OCI-LY7 (cell line): ENCODE data around the gene EIF4E1B. TPM values are rescaled to one million over a fixed set of nuclear protein-coding genes. Genes with fewer than 3 reads are reported as not detected.
A peak's percentile ranks its signal among the peaks of the same experiment; 100 is the strongest.

ENCODE experiments used
- BruUV-seq: library from RNA; stranded (reverse); fragments of 400-500 nt; replicated peaks from 2 replicates; lab custom pipeline; 2021; lab: Mats Ljungman, UMichigan
- CTCF ChIA-PET: fragments of 300-600 bp; sonication (Branson Sonifier 250); formaldehyde crosslinking; loops from one replicate; lab custom pipeline; 2022; ENCODE audit warnings: antibody characterized with exemption; ENCODE audit not compliant: unreplicated experiment; lab: Charles Lee
- POLR2A ChIA-PET: fragments of 300-600 bp; sonication (Branson Sonifier 250); formaldehyde crosslinking; loops from one replicate; lab custom pipeline; 2022; ENCODE audit warnings: antibody characterized with exemption; lab: Charles Lee
- DNase-seq: peaks from one replicate; pipeline ENCODE4 v3.0.0-alpha.2; 2015; ENCODE audit warnings: low spot score
- H2AFZ ChIP-seq: fragments of 200-600 bp; sonication (generic), shearing (Covaris generic); 2 replicates; pipeline ENCODE4 v1.6.1; 2014; ENCODE audit warnings: mild to moderate bottlenecking, antibody characterized with exemption, low read length, moderate library complexity
- H3K27ac ChIP-seq: fragments of 200-600 bp; sonication (generic); 2 replicates; pipeline ENCODE4 v1.5.1; 2014; ENCODE audit warnings: mixed run types, low read depth, mild to moderate bottlenecking, moderate library complexity, low read length, inconsistent platforms; ENCODE audit not compliant: poor library complexity, severe bottlenecking
- H3K36me3 ChIP-seq: fragments of 200-600 bp; sonication (generic); 2 replicates; pipeline ENCODE4 v1.6.1; 2014; ENCODE audit warnings: mild to moderate bottlenecking, antibody characterized with exemption, low read length, moderate library complexity, mixed read lengths; ENCODE audit not compliant: insufficient read depth
- H3K4me1 ChIP-seq: fragments of 200-600 bp; sonication (generic); 2 replicates; pipeline ENCODE4 v1.5.1; 2014; ENCODE audit warnings: mild to moderate bottlenecking, low read length; ENCODE audit not compliant: insufficient read depth, poor library complexity, severe bottlenecking
- H3K4me2 ChIP-seq: fragments of 200-600 bp; sonication (generic); 2 replicates; pipeline ENCODE4 v1.6.1; 2014; ENCODE audit warnings: mild to moderate bottlenecking, low read length
- H3K4me3 ChIP-seq: fragments of 200-600 bp; sonication (generic); 2 replicates; pipeline ENCODE4 v1.5.1; 2014; ENCODE audit warnings: mild to moderate bottlenecking, low read depth, low read length; ENCODE audit not compliant: poor library complexity, severe bottlenecking
- H3K79me2 ChIP-seq: fragments of 200-600 bp; sonication (generic); 2 replicates; pipeline ENCODE4 v1.6.1; 2016; ENCODE audit warnings: low read depth, mild to moderate bottlenecking, low read length, moderate library complexity, mixed read lengths; ENCODE audit not compliant: insufficient read depth
- H3K9me2 ChIP-seq: fragments of 200-600 bp; sonication (generic); 2 replicates; pipeline ENCODE4 v1.6.1; 2016; ENCODE audit warnings: mild to moderate bottlenecking, low read length, mixed read lengths; ENCODE audit not compliant: insufficient read depth
- H3K9me3 ChIP-seq: fragments of 200-600 bp; sonication (generic); 2 replicates; pipeline ENCODE4 v1.6.1; 2014; ENCODE audit warnings: mild to moderate bottlenecking, mixed run types, low read length, mixed read lengths
- H4K20me1 ChIP-seq: fragments of 200-600 bp; sonication (generic); 2 replicates; pipeline ENCODE4 v1.6.1; 2014; ENCODE audit warnings: mild to moderate bottlenecking, antibody characterized with exemption, low read length, moderate library complexity, mixed read lengths; ENCODE audit not compliant: insufficient read depth
- EZH2phosphoT487 ChIP-seq: fragments of 200-600 bp; sonication (generic); IDR thresholded peaks from 2 replicates; pipeline ENCODE4 v1.6.1; 2018; ENCODE audit warnings: low read depth, borderline replicate concordance, mild to moderate bottlenecking, mixed run types, antibody characterized with exemption, low read length, moderate library complexity, mixed read lengths
- intact Hi-C: fragments of 100-400 bp; cut with micrococcal nuclease; formaldehyde crosslinking; loops from one replicate; pipeline ENCODE4 v1.10.0; 2022; ENCODE audit not compliant: unreplicated experiment
- total RNA-seq, 2 experiments: library from RNA; depleted of rRNA in 1 of 2; stranded (reverse); fragments of >200 nt in 1 of 2; shearing (Covaris generic) in 1 of 2; gene quantifications; 2 replicates each; pipeline ENCODE4 v1.2.3, GENCODE V29; 2014 to 2022
- TF ChIP-seq, protein P1 (sequence below): fragments of 200-600 bp; sonication (generic); conservative IDR thresholded peaks from 2 replicates; pipeline ENCODE4 v1.5.1; 2014; ENCODE audit warnings: mild to moderate bottlenecking, antibody characterized with exemption, low read length, moderate library complexity, mixed read lengths

The EIF4E1B gene
- total RNA-seq, 2 experiments from 2014 or later: 0.16 to 2.4 TPM

DNA sequence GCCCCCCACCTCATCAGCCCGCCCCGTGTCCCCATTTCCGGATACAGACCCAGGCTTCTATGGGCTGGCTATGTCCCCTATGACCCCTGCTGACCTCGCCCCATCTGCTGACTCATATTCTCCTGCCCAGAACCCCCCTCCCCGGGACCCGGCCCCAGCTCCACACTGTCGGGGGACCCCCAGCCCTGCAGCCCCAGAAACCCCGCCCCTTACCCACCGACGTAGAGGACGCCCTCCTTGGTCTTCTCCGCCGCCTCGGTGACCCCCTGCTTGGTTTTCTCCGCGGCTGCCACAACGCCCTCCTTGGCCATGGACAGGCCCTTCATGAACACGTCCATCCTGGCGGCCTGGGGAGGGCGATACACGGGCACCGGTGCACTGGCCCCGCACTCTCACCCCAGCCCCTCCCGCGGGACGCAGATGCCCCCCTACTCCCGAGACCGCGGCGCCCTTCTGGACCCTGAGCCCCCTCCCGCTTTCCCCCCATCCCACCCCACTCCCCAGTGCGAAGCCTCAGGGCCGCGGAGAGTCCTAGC is 1.1 kb upstream of the EIF4E1B start:
- H3K27ac ChIP-seq: no peak overlapping the region
- no peak overlapping the region for H2AFZ ChIP-seq
- H3K4me2 ChIP-seq: peak overlapping the region; percentile 99
- no peaks in the 10 kb centered on the region for H3K9me2 ChIP-seq
- H3K36me3 ChIP-seq: no peaks in the 10 kb centered on the region
- POLR2A ChIA-PET: interaction anchor here (1.1 to 1.6 kb wide), 5 partner anchors 7 to 59 kb away, joined by 3 to 8 read pairs (median 4); partner anchors contain the start of gene TSPAN17
- CTCF ChIA-PET: no interaction called here
- H4K20me1 ChIP-seq: no peaks in the 10 kb centered on the region
- H3K4me1 ChIP-seq: peaks cover 60% of the 10 kb centered on the region
- no peak for DNase-seq
- no peaks in the 10 kb centered on the region for H3K9me3 ChIP-seq
- H3K4me3 ChIP-seq: peak overlapping the region; percentile 72
- BruUV-seq: no TSS peak
- H3K79me2 ChIP-seq: no peaks in the 10 kb centered on the region; the same call in 1 of the 2 replicates
- TF ChIP-seq EZH2phosphoT487: no peak
- TF ChIP-seq, protein P1, sequence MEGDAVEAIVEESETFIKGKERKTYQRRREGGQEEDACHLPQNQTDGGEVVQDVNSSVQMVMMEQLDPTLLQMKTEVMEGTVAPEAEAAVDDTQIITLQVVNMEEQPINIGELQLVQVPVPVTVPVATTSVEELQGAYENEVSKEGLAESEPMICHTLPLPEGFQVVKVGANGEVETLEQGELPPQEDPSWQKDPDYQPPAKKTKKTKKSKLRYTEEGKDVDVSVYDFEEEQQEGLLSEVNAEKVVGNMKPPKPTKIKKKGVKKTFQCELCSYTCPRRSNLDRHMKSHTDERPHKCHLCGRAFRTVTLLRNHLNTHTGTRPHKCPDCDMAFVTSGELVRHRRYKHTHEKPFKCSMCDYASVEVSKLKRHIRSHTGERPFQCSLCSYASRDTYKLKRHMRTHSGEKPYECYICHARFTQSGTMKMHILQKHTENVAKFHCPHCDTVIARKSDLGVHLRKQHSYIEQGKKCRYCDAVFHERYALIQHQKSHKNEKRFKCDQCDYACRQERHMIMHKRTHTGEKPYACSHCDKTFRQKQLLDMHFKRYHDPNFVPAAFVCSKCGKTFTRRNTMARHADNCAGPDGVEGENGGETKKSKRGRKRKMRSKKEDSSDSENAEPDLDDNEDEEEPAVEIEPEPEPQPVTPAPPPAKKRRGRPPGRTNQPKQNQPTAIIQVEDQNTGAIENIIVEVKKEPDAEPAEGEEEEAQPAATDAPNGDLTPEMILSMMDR: no peak
- intact Hi-C loops: no loop called here

DNA sequence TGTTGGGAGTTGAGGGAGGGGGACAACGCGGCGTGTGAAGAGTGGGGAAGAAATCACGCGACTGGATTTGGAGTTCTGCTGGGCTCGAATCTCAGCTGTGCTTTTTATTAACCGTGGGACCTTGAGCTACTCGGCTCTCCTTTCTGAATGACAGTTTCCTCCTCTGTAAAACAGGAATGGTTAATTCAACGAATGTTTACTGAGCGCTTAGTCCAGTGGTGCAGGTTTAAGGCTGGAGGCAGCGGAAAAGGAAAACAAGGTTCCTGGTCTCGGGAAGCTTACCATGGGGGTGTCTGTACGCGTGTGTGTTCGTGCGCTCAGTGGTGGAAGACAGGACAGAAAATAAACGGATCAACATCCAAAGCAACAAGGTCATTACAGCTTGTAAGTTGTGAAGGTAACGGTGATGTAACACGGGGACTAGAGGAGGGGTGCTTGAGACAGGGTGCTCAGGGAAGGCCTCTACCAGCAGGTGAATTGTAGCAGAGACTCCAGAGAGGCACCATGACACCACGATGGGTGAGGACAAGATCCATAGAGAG is 277 bp downstream of the EIF4E1B start:
- Histone ChIP-seq H3K27ac (peak overlapping the region; percentile 47), H3K36me3 (no peaks in the 10 kb centered on the region), H3K9me3 (no peaks in the 10 kb centered on the region), H2AFZ (peak overlapping the region; percentile 97), H3K79me2 (no peaks in the 10 kb centered on the region; the same call in 1 of the 2 replicates), H3K4me2 (peak overlapping the region; percentile 99), H4K20me1 (no peaks in the 10 kb centered on the region), H3K4me3 (peak overlapping the region; percentile 72), H3K9me2 (no peaks in the 10 kb centered on the region), H3K4me1 (peaks cover 70% of the 10 kb centered on the region)
- POLR2A ChIA-PET: interaction anchor here (0.7 to 1.6 kb wide), 8 partner anchors 9 to 560 kb away, joined by 3 to 8 read pairs (median 4); partner anchors contain the start of gene TSPAN17
- CTCF ChIA-PET: interaction anchor here (1.0 kb wide), 1 partner anchor 30 kb away, joined by 4 read pairs; no protein-coding TSS in a partner anchor
- intact Hi-C loops: loop anchor here (1.0 kb wide), 1 partner anchor 17 kb away; the partner anchor contains the start of gene TSPAN17
- DNase-seq: peak; percentile 19
- no peak for TF ChIP-seq EZH2phosphoT487
- TF ChIP-seq, protein P1: no peak
- no TSS peak for BruUV-seq
